ENCODE results near the gene HOXA1. TPM values are rescaled to one million over a fixed set of nuclear protein-coding genes. Genes with fewer than 3 reads are reported as not detected.

The HOXA1 gene
- total RNA-seq, 3 donors from 2014 or later, result 0.33 to 0.80 (median 0.44) TPM

- Histone ChIP-seq H3K4me3 (no peak overlapping the region), H3K27ac (peak overlapping the region in 1 of 2 donors; percentile 4), H3K27me3 (no peaks in the 10 kb centered on the region), H3K9me3 (no peaks in the 10 kb centered on the region), H3K36me3 (no peaks in the 10 kb centered on the region), H3K4me1 (peaks cover 5 to 10% of the 10 kb centered on the region in 2 donors)
- DNase-seq (ENCODE audit: low spot score in 2 of 2), result no peak
- intact Hi-C loops (cut with DNase I; ENCODE audit: low total_unique reads), result loop anchor here (5.0 kb wide), 1 partner anchor 1030 kb away; no protein-coding TSS in a partner anchor
- no peak for TF ChIP-seq POLR2A (IDR thresholded peaks at IDR 0.05)
- TF ChIP-seq, protein P1, sequence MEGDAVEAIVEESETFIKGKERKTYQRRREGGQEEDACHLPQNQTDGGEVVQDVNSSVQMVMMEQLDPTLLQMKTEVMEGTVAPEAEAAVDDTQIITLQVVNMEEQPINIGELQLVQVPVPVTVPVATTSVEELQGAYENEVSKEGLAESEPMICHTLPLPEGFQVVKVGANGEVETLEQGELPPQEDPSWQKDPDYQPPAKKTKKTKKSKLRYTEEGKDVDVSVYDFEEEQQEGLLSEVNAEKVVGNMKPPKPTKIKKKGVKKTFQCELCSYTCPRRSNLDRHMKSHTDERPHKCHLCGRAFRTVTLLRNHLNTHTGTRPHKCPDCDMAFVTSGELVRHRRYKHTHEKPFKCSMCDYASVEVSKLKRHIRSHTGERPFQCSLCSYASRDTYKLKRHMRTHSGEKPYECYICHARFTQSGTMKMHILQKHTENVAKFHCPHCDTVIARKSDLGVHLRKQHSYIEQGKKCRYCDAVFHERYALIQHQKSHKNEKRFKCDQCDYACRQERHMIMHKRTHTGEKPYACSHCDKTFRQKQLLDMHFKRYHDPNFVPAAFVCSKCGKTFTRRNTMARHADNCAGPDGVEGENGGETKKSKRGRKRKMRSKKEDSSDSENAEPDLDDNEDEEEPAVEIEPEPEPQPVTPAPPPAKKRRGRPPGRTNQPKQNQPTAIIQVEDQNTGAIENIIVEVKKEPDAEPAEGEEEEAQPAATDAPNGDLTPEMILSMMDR (IDR thresholded peaks at IDR 0.05), result no peak
- no peak for TF ChIP-seq POLR2AphosphoS5 (IDR thresholded peaks at IDR 0.05)
These were observed 36.4 kb upstream of the HOXA1 start for GRCh38 chr7:27132214-27132613.

DNA sequence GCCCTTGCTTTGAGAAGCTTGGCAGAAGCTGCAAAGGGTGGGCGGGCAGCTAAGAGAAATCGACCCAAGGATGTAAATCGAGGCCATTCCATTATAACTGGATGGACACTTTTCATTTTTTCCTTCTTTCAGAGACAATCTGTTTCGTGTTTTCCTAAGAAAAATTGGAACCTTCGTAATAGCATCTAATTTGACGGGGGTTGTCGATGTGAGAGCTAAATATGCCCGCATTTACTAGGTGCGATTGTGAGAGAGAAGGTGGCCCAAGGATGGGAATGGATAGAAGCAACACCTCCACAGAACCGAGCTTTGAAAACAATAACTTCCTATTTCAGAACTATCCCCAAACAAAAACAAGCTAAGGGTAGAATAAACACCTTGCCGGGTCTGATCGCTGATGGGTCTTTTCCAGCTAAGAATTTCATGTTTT, 35.6 kb upstream of the HOXA1 start:
- H3K27me3 ChIP-seq, result no peaks in the 10 kb centered on the region
- peaks cover 5 to 13% of the 10 kb centered on the region in 2 donors for H3K4me1 ChIP-seq
- H3K27ac ChIP-seq, result peak overlapping the region; percentile 94 to 98
- TF ChIP-seq, protein P1 (IDR thresholded peaks at IDR 0.05), result no peak
- TF ChIP-seq POLR2A (IDR thresholded peaks at IDR 0.05) (no peak), POLR2AphosphoS5 (IDR thresholded peaks at IDR 0.05) (no peak)
- no peaks in the 10 kb centered on the region for H3K36me3 ChIP-seq
- intact Hi-C loops (cut with DNase I; ENCODE audit: low total_unique reads), result loop anchor here (5.0 kb wide), 1 partner anchor 1029 kb away; no protein-coding TSS in a partner anchor
- peak in 1 of 2 donors; percentile 7 for DNase-seq (ENCODE audit: low spot score in 2 of 2)
- H3K9me3 ChIP-seq, result no peaks in the 10 kb centered on the region
- peak overlapping the region; percentile 69 to 98 (median 90) for H3K4me3 ChIP-seq

DNA sequence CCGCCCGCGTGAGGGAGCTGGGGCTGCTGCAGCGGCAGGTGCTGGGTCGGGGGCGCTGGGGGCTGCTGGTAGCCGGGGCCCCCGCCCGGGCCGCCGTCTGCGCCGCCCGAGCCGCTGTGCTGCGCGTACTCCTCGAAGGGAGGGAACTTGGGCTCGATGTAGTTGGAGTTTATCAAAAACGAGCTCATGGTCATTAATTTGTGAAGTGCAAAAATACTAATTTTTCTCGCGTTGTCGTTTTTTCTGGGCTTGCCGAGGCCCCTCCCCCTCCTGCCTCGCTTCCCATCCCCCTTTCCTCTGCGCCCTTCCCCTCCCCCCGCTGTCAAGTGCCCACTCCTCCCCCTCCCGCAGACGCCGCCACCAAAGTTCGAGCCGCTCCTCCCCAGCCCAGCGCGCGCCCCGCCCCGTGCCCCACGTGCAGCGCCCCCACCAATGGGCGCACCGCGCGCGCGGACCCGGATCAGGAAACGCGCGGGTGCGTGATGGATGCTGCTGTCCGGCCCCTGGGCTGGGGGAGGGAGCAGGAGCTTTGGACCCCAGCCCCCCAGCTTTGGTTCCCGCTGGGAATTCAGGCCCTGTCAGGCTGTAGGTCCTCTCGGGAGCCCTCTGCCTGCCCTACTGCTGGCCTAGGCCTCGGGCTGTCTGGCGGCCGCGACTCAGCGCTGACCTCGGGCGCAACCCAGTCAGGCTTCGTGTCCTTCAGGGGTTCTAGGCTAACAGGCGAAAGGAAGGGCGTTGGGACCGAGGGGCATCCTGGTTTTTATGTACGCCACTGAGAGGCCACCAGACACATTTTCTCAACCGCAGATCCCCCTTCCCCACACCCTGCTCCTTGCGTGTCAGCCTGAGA, 35.0 kb upstream of the HOXA1 start, which contains the start of gene HOXA4:
Gene HOXA4 (minus strand): TSS at position 218 of the 850 bp plus-strand sequence. CDS start 24 bp downstream, at position 194.
- Histone ChIP-seq H3K9me3 (no peaks in the 10 kb centered on the region), H3K27ac (peak within 1 kb of the TSS; percentile 94 to 98), H3K4me3 (peak within 1 kb of the TSS; percentile 69 to 98 (median 90)), H3K36me3 (no peaks in the 10 kb centered on the region), H3K27me3 (no peaks in the 10 kb centered on the region), H3K4me1 (peaks cover 5 to 8% of the 10 kb centered on the region in 2 donors)
- intact Hi-C loops (cut with DNase I; ENCODE audit: low total_unique reads), result loop anchor here (5.0 kb wide), 1 partner anchor 1028 kb away; no protein-coding TSS in a partner anchor
- TF ChIP-seq, protein P1 (IDR thresholded peaks at IDR 0.05), result no peak
- TF ChIP-seq POLR2AphosphoS5 (IDR thresholded peaks at IDR 0.05), result peak; percentile 75 to 97 (median 86)
- peak; percentile 89 for TF ChIP-seq POLR2A (IDR thresholded peaks at IDR 0.05)
- peak; percentile 89 to 94 for DNase-seq (ENCODE audit: low spot score in 2 of 2)

DNA sequence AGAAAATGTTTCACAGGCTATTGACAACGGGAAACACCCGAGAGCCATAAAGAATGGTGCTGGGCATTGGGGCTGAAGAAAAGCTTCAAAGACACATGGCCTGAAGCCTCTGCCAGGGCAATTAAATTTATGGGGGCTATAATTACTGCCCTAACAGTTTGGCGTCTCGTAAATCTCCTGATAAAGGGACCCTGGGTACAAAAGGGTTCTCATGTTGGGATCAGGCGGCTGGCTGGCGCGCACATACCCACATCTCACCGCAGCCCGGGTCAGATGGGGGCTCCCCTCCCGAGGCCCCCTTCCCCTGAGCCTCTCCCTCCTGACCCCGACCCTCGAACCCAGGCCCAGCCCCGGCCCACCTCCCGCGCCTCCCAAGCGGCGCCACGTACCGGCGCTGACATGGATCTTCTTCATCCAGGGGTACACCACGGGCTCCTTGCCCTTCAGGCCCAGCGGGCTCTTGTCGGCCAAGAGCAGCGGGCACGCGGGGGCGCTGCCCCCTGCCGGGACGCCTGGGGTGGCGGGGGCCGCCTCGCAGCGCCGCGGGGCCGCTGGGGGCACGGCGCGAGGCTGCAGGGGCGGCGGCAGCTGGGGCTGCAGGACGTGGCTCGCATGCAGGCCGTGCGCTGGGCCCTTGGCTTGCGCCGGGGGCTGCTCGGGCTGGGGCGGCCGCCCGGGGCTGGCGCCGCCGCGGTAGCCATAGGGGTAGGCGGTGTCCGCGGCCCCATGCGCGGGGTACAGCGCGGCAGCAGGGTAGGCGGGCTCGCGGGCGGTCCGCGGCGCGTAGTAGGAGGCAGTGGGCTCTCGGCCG, 34.1 kb upstream of the HOXA1 start:
- H3K4me3 ChIP-seq, result peak overlapping the region; percentile 69 to 98 (median 90)
- peak overlapping the region; percentile 94 to 98 for H3K27ac ChIP-seq
- H3K4me1 ChIP-seq, result peaks cover 5 to 7% of the 10 kb centered on the region in 2 donors
- H3K36me3 ChIP-seq, result no peaks in the 10 kb centered on the region
- TF ChIP-seq POLR2AphosphoS5 (IDR thresholded peaks at IDR 0.05) (no peak), POLR2A (IDR thresholded peaks at IDR 0.05) (no peak)
- TF ChIP-seq, protein P1 (IDR thresholded peaks at IDR 0.05), result no peak
- intact Hi-C loops (cut with DNase I; ENCODE audit: low total_unique reads), result loop anchor here (5.0 kb wide), 1 partner anchor 1028 kb away; no protein-coding TSS in a partner anchor
- H3K9me3 ChIP-seq, result no peaks in the 10 kb centered on the region
- no peaks in the 10 kb centered on the region for H3K27me3 ChIP-seq
- DNase-seq (ENCODE audit: low spot score in 2 of 2), result peak in 1 of 2 donors; percentile 18

Measured in breast epithelium (tissue), 4 donors.